Uterus (tissue), 4 donors: ENCODE data around the gene ABCA1. TPM values are rescaled to one million over a fixed set of nuclear protein-coding genes. Genes with fewer than 3 reads are reported as not detected.

Experiments
- DNase-seq, 2 donors: peaks; one replicate each; pipeline ENCODE4 v3.0.0-alpha.2; 2019 to 2020
- H3K27ac ChIP-seq, 2 donors: fragments of 200-600 bp; sonication (generic); 1 replicate in 1 of 2; 2 replicates in 1 of 2; pipeline ENCODE4 v1.5.1; 2016 to 2018
- H3K27me3 ChIP-seq, 2 donors: fragments of 200-600 bp; sonication (generic); one replicate each; pipeline ENCODE4 v1.5.1; 2018 to 2019; ENCODE audit warnings: control low read depth in 1 of 2
- H3K36me3 ChIP-seq, 2 donors: fragments of 200-600 bp; sonication (generic); one replicate each; pipeline ENCODE4 v1.5.1; 2019; ENCODE audit warnings: control low read depth in 1 of 2
- H3K4me1 ChIP-seq, 2 donors: fragments of 200-600 bp; sonication (generic); one replicate each; pipeline ENCODE4 v1.5.1; 2018 to 2019; ENCODE audit warnings: control low read depth in 1 of 2
- H3K4me3 ChIP-seq, 2 donors: fragments of 200-600 bp; sonication (generic); 1 replicate in 1 of 2; 2 replicates in 1 of 2; pipeline ENCODE4 v1.5.1; 2018 to 2019; ENCODE audit warnings: mild to moderate bottlenecking in 1 of 2
- H3K9me3 ChIP-seq, 2 donors: fragments of 200-600 bp; sonication (generic); one replicate each; pipeline ENCODE4 v1.5.1; 2019; ENCODE audit warnings: control low read depth in 1 of 2
- POLR2A ChIP-seq, 2 donors: fragments of 450-650 bp; IDR thresholded peaks; one replicate each; pipeline ENCODE4 v1.6.1; 2016; ENCODE audit warnings: antibody characterized with exemption in 2 of 2, mild to moderate bottlenecking in 1 of 2, moderate library complexity in 1 of 2
- intact Hi-C: fragments of 100-400 bp; cut with DNase I; formaldehyde crosslinking; loops from one replicate; pipeline ENCODE4 v1.15.1; 2023; ENCODE audit warnings: low total_unique reads
- total RNA-seq, 4 donors: library from RNA; depleted of rRNA in 3 of 4; stranded (reverse); fragments of >200 nt in 3 of 4; gene quantifications; one replicate each; pipeline versions ENCODE4 v1.1.0 to v1.2.4, GENCODE V29; 2014 to 2023
- TF ChIP-seq, protein P1 (sequence below), 4 experiments: fragments of 200-600 bp in 2 of 4; fragments of 450-650 bp in 2 of 4; sonication (generic) in 2 of 4; IDR thresholded peaks; one replicate each; pipeline ENCODE4 v1.5.1; 2016 to 2019; ENCODE audit warnings: antibody characterized with exemption in 4 of 4, mild to moderate bottlenecking in 2 of 4, moderate library complexity in 1 of 4
- donor health status: DM: yes; HTN: yes; CAD: no.

Gene ABCA1
- total RNA-seq, 4 donors from 2014 or later = 13.8 to 43.3 (median 25.9) TPM

DNA sequence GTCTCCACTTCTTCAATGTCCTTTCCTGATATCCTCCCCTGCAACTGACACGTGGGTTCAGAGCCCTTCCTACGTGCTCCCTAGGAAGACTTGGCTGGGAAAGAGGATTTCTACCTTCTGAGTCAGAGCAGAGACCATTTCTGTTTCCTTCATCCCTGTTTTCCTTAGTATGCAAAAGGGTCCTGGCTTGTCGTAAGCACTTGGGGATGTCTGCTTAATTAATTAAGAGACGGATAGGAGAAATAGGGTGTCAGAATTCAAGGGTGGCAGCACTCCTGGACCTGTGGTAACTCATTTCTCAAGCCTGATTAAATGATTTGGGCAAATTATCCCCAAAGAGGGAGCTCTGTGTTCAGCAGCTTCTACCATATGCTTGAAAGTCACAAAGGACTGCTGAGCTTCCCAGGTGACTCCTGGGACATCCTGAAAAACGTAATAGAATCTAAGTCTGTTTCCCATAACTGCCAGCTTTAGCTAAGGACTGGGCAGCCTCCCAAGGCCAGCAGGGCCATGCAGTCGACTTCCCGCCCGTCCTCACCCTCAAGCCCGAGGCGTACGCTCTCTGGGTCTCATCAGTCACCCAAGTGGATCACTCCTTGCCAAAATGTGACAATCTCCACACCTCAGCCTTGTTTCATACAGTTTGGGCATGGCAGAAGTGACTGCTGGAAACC, 20.5 kb downstream of the ABCA1 start:
- H3K4me1 ChIP-seq = peaks cover 6 to 18% of the 10 kb centered on the region in 2 donors
- intact Hi-C loops = no loop called here
- peak overlapping the region; percentile 25 to 53 for H3K27ac ChIP-seq
- no peaks in the 10 kb centered on the region for H3K36me3 ChIP-seq
- H3K27me3 ChIP-seq = no peaks in the 10 kb centered on the region
- H3K9me3 ChIP-seq = no peaks in the 10 kb centered on the region
- TF ChIP-seq POLR2A (IDR thresholded peaks at IDR 0.05) = no peak
- TF ChIP-seq, protein P1, sequence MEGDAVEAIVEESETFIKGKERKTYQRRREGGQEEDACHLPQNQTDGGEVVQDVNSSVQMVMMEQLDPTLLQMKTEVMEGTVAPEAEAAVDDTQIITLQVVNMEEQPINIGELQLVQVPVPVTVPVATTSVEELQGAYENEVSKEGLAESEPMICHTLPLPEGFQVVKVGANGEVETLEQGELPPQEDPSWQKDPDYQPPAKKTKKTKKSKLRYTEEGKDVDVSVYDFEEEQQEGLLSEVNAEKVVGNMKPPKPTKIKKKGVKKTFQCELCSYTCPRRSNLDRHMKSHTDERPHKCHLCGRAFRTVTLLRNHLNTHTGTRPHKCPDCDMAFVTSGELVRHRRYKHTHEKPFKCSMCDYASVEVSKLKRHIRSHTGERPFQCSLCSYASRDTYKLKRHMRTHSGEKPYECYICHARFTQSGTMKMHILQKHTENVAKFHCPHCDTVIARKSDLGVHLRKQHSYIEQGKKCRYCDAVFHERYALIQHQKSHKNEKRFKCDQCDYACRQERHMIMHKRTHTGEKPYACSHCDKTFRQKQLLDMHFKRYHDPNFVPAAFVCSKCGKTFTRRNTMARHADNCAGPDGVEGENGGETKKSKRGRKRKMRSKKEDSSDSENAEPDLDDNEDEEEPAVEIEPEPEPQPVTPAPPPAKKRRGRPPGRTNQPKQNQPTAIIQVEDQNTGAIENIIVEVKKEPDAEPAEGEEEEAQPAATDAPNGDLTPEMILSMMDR (IDR thresholded peaks at IDR 0.05) = no peak
- peak; percentile 40 to 47 for DNase-seq
- H3K4me3 ChIP-seq = no peak overlapping the region

DNA sequence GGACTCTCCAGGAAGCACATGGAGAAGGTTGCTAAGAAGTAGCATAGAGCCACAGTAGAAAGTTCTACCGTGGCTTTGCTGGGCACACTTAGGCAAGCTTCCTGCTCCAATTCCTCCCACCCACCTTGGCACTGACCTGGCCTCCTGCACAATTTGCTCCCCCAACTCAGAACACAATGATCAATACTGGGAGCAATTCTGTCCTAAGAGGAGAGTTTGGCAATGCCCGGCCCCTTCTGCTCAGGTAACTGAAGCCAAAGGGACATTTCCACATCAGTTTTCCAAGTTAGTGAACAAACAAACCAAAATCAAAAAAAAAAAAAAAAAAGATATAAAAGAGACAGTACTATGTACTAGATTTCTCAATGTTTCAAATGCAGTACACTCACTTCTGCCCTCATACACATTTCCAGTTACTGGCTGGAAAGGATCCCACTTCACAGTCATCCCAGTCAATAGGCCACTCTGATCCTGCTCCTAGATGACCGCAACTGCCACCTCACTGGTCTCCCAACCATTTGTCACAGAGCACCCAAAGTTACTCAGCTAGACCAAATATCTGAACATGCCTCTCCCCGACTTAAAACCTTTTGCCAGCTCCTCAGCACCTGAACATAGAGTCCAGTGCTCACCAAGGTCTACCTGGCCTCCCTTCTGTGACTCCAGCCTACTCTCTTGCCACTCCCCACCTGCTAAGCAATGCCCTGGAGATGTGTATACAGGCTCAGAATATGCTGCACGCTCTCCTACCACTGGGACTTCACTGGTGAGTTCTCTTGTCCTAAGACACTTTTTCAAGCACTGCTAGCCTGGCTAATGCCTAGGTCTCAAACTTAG, 21.3 kb downstream of the ABCA1 start:
- Histone ChIP-seq H3K4me3 (no peak overlapping the region), H3K9me3 (no peaks in the 10 kb centered on the region), H3K27me3 (no peaks in the 10 kb centered on the region), H3K4me1 (peaks cover 6 to 20% of the 10 kb centered on the region in 2 donors), H3K27ac (peak overlapping the region; percentile 25 to 53), H3K36me3 (no peaks in the 10 kb centered on the region)
- DNase-seq = peak; percentile 33 to 61
- intact Hi-C loops = no loop called here
- TF ChIP-seq POLR2A (IDR thresholded peaks at IDR 0.05) = no peak
- TF ChIP-seq, protein P1 (IDR thresholded peaks at IDR 0.05) = no peak

DNA sequence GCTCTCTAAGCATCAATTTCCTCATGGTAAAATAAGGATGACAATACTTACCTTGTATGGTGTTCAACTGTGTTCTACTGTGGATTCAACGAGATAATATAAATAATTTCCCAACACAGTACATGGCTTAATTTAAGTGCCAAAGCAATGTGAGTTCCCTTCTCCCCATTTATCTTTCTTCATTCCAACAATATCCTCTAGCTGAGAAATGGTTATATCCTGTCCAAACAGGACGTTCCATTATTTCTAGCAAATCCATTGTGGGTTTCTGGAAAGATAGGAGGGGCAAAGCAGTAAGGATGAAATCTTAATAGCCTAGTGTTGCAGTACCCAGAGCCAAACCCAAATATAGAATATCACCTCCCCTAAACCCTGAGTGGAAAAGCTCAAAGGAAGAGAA, 22.0 kb downstream of the ABCA1 start:
- no peak for DNase-seq
- Histone ChIP-seq H3K36me3 (no peaks in the 10 kb centered on the region), H3K4me1 (peaks cover 6 to 20% of the 10 kb centered on the region in 2 donors), H3K27ac (peak overlapping the region; percentile 17 to 31), H3K9me3 (no peaks in the 10 kb centered on the region), H3K27me3 (no peaks in the 10 kb centered on the region), H3K4me3 (no peak overlapping the region)
- intact Hi-C loops = no loop called here
- TF ChIP-seq, protein P1 (IDR thresholded peaks at IDR 0.05) = no peak
- no peak for TF ChIP-seq POLR2A (IDR thresholded peaks at IDR 0.05)

DNA sequence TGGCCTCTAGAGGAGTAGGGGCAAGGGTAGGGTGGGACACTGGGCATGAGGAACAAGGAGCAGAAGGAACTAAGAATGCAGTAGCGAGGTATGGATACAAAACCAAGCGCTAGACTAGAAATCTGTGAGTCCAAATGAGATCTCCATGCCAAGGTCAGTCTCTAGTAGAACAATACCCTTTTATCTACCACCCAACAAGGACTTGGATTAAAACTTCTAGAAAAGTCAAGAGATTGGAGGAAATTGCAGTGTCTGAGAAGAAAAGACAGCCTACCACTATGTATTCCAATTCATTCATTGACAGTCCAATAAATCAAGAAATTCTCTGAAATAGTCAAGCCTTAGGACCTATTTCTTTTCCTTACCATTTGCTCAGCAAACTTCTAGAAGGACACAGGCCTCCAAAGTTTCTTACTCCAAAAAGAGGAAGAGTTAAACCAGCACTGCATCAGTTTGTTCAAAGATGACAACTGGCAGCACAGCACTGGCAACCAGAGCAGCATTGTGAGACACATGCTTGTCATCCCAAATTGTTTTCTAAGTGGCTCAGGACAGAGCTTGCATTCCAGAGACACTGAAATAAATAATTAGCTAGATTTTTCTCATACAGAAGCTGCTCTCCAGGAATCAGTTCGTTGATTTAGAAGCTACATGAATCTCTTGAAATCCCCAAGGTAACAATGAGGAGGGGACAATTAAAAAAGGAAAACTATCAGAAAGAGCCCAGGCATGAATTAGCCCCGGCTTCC, 22.6 kb downstream of the ABCA1 start:
- Histone ChIP-seq H3K27me3 (no peaks in the 10 kb centered on the region), H3K4me3 (no peak overlapping the region), H3K4me1 (peaks cover 1 to 20% of the 10 kb centered on the region in 2 donors), H3K36me3 (no peaks in the 10 kb centered on the region), H3K27ac (no peak overlapping the region), H3K9me3 (no peaks in the 10 kb centered on the region)
- no peak for DNase-seq
- TF ChIP-seq, protein P1 (IDR thresholded peaks at IDR 0.05) = no peak
- TF ChIP-seq POLR2A (IDR thresholded peaks at IDR 0.05) = no peak
- intact Hi-C loops = no loop called here
